Ishikawa (cell line): ENCODE results near the gene STUM.

Source experiments
- CEBPB ChIP-seq: IDR thresholded peaks from 2 replicates; pipeline ENCODE4 v1.6.1; 2012
- CREB1 ChIP-seq: IDR thresholded peaks from 2 replicates; pipeline ENCODE4 v1.6.1; 2012; ENCODE audit warnings: low read depth
- EGR1 ChIP-seq: IDR thresholded peaks from 2 replicates; pipeline ENCODE4 v1.6.1; 2012
- EP300 ChIP-seq: IDR thresholded peaks from 2 replicates; pipeline ENCODE4 v1.6.1; 2012; ENCODE audit warnings: borderline replicate concordance
- MAX ChIP-seq: IDR thresholded peaks from 2 replicates; pipeline ENCODE4 v1.6.1; 2012
- NFIC ChIP-seq: IDR thresholded peaks from 2 replicates; pipeline ENCODE4 v1.6.1; 2012
- RAD21 ChIP-seq: IDR thresholded peaks from 2 replicates; pipeline ENCODE4 v1.6.1; 2012; ENCODE audit warnings: low read depth
- REST ChIP-seq: IDR thresholded peaks from 2 replicates; pipeline ENCODE4 v1.6.1; 2012; ENCODE audit warnings: low read depth, mild to moderate bottlenecking
- TAF1 ChIP-seq: IDR thresholded peaks from 2 replicates; pipeline ENCODE4 v1.6.1; 2012; ENCODE audit warnings: low read depth, mild to moderate bottlenecking
- USF1 ChIP-seq: IDR thresholded peaks from 2 replicates; pipeline ENCODE4 v1.6.1; 2012
- YY1 ChIP-seq: IDR thresholded peaks from 2 replicates; pipeline ENCODE4 v1.6.1; 2012; ENCODE audit warnings: low read depth
- ZBTB7A ChIP-seq: IDR thresholded peaks from 2 replicates; pipeline ENCODE4 v1.6.1; 2012; ENCODE audit warnings: low read depth

- TF ChIP-seq RAD21 = no peak
- TF ChIP-seq EGR1 = no peak
- TF ChIP-seq MAX = no peak
- no peak for TF ChIP-seq USF1
- TF ChIP-seq ZBTB7A = no peak
- no peak for TF ChIP-seq NFIC
- no peak for TF ChIP-seq EP300
- TF ChIP-seq CREB1 = no peak
- TF ChIP-seq REST = no peak
- TF ChIP-seq TAF1 = no peak
- TF ChIP-seq CEBPB = no peak
- TF ChIP-seq YY1 = no peak
Observed at GRCh38 chr1:226658546-226659125, 110.1 kb downstream of the STUM start.
